GM19025 (cell line): ENCODE data around the gene MAN2B2.
A peak's percentile ranks its signal among the peaks of the same experiment; 100 is the strongest.

ENCODE experiments used
- ATAC-seq: cut with Tn5 transposase; IDR thresholded peaks from one replicate; pipeline ENCODE4 v1.9.1; 2021; ENCODE audit warnings: mild to moderate bottlenecking, low read depth, moderate library complexity; ENCODE audit not compliant: unreplicated experiment

The MAN2B2 gene

DNA sequence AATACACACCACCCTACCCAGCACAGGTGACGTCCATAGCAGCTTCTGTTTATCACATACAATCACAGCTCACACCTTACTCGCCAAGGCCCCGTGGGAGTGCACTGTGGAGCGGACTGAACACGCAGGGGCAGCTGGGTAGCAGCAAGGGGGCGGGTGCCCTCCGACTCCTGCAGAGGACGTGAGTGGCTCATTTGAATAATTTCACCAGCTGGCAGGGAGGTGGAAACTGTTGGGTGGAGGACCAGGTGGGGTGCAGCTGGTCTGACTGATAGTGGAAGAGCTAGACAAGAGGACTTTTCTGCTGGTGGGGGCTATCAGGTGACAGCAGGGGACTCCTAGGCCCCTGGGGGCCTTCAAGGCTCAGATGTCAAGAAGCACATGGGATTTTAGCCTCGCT lies 16.3 kb downstream of the MAN2B2 start:
- peak; percentile 55 for ATAC-seq

DNA sequence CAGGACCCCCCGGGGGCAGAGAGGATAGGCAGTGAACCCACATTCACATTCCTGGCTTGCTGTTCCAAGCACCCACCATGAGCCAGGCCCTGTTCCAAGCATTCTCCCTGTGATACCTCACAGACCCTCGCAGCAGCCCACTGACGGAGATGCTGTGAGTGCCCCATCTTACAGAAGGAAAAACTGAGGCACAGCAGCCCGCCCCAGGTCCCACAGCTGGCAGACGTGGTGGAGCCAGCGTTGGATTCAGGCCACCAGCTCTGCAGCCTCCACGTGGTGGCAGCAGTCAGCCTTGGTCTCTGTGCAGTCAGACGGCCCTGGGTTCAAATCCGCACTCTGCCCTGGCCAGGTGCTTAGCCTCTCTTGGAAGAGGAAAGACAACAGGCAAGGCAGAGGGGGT lies 16.8 kb downstream of the MAN2B2 start:
- ATAC-seq: no peak

DNA sequence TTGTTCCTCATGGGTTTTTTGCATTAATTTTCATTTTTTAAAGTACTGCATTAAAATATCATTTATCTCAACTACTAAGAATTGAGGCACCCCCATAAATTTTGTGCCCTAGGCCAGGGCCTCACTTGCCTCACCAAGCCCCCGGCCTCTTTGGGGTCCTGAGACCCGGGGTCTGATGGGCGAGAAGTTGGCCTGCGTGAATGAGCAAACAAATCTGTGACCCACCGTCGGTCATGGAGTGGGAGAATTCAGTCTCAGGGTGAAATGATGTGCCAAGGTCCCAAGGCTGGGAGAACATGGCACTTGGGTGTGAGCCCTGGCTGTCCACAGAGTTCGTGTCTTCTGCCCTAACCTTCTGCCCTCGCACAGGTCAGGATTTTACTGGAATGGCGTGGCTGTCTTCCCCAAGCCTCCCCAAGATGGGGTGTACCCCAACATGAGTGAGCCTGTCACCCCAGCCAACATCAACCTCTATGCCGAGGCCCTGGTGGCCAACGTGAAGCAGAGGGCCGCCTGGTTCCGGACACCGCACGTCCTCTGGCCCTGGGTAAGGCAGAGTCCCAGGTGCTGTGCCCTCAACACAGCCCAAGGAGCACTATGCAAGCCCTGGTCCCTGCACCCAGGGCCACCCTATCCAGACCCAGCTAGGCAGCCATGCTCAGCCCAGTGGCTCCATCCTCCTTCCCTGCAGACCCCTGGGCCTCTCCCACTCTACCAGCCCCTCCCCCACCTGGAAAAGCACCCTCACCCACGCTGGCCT lies 18.0 kb downstream of the MAN2B2 start:
- no peak for ATAC-seq

DNA sequence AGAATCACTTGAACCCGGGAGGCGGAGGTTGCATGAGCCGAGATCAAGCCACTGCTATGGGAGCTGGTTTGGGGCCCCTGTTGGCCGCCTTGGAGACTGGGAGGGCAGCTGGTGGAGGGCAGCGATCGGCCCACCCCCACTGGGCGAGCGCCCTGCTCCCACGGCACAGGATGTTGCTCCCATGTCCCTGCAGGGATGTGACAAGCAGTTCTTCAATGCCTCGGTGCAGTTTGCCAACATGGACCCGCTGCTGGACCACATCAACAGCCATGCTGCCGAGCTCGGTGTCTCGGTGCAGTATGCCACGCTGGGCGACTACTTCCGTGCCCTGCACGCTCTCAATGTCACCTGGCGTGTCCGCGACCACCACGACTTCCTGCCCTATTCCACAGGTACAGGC lies 19.4 kb downstream of the MAN2B2 start:
- no peak for ATAC-seq

DNA sequence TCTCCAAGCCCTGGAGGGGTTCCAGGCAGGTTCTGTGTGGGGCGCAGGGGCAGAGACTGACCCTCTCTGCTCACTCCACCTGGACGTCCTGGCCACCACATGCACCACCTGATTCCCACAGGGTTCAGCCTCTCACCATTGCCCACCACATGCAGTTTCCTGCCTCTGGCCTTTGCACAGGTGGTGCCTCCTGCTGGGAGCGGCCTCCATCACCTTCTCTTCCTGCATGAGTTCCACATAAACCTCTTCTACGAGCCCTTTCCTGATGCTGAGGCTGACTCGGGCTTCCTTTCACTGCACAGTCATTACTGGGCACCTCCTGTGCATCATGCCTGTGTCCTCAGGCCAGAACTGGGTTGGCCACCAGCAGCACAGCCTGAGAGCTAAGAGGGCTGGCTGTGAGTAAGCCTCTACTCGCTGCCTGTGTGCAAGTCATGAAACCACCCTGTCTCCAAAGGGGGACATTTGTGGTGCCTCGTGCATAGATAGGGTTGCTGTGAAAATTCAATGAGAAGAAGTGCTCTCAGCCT lies 19.9 kb downstream of the MAN2B2 start:
- ATAC-seq: no peak

DNA sequence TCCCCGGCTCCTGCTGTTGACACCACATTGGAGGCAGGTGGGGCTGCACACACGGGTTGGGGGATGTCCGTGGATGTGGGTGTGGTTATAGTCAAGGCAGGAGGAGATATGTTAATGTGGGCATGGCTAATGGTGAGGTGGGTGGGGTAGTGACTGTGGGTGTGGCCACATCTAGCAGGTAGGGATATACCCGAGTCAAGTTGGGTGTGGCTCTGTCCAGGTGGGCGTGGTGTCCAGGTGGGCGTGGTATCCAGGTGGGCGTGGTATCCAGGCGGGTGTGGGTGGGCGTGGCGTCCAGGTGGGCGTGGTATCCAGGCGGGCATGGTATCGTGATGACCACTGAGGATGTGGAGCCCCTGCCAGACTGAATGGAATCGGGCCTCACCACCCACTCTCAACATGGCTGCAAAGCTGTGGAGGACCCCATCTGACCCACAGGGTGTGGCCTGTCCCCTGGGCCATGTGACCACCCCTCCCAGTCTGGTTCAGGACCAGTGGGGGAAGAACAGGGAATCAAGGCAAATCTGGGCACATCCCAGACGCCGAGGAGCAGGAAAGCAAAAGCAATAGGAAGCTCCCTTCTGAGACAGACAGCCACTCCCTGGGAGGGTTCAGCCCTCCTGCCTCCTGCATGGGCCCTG lies 21.0 kb downstream of the MAN2B2 start:
- ATAC-seq: no peak

DNA sequence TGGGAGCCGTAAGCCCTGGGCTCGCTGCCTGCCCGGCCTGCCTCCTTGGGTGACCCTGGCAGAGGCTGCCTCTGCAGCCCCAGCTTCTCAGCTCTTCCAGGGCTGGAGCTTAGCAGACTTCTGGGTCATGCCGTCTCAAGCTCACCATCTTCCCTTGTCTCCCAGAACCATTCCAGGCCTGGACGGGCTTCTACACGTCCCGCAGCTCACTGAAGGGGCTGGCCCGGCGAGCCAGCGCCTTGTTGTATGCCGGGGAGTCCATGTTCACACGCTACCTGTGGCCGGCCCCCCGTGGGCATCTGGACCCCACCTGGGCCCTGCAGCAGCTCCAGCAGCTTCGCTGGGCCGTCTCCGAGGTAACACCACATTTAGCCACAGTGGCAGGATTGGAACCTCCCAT lies 22.0 kb downstream of the MAN2B2 start:
- ATAC-seq: no peak

DNA sequence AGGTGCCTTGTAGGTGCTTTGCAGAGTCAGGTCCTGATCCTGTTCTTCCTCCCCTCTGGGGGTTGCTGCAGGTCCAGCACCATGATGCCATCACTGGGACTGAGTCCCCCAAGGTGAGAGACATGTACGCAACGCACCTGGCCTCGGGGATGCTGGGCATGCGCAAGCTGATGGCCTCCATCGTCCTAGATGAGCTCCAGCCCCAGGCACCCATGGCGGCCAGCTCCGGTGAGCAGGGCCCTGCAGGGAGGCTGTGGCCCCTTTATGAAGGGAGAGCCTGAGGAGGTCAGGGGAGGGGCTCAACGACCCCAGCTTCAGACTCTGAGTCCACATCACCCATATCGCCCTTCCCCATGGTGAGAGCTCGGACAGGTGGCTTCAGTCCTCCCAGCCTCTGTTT lies 23.1 kb downstream of the MAN2B2 start:
- no peak for ATAC-seq

DNA sequence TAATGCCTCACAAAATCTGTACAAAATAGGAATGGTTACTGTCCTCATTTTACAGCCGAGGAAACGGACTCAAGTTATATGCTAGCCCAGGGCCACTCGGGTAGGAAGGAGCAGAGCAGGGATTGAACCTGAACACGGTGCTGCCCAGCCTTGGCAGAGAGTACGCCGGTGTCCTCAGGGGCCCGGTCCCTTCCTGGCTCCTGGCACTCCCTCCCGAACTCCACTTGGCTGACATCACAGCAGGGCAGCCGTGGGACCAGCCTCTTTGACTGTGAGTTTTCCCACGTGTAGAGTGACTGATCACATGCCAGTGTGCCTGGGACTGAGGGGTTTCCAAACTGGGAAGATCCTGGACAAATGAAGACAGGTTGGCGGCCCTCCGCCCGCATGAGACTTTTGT lies 23.7 kb downstream of the MAN2B2 start:
- ATAC-seq: no peak

DNA sequence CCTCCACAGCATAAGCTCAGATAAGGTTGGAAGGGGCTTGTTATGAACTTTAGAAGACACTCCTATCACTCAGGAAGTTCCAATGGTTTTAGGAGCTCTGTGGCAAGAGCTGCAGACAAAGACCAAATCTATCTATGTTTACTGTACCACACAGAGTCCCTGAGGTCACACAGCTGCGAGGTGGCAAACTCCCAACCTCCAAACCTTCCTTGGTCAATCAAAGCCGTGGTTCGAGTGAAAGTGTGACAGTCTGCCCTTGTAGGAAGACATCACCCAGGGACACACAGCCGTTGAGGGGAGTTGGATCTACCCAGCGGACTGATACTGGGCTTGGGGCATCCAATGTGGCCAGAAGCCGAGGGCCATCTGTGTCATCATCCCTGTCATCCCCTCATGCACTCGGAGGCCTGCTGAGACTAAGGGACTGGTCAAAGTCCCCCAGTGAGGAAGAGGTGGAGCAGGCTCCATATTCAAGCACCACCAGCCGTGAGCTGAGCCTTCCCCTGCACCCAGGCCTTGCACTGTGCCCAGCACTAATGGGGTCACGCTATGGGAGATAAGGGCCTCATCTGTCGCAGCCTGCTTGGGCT lies 26.8 kb downstream of the MAN2B2 start:
- no peak for ATAC-seq

DNA sequence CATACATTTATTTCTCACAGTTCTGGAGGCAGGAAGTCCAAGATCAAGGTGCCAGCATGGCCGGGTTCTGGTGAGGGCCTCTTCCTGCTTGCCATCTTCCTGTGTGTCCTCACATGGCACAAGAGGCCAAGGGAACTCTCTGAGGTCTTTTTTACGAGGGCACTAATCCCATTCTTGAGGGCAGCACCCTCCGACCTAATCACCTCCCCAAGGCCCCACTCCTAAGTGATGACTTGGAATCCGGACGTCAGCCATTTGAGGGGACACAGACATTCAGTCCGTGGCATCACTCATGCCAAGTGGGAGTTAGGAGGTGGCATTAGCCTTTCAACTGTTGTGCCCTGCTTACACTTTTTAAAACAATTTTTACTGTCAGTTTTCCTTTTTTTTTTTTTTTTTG lies 27.3 kb downstream of the MAN2B2 start:
- no peak for ATAC-seq

DNA sequence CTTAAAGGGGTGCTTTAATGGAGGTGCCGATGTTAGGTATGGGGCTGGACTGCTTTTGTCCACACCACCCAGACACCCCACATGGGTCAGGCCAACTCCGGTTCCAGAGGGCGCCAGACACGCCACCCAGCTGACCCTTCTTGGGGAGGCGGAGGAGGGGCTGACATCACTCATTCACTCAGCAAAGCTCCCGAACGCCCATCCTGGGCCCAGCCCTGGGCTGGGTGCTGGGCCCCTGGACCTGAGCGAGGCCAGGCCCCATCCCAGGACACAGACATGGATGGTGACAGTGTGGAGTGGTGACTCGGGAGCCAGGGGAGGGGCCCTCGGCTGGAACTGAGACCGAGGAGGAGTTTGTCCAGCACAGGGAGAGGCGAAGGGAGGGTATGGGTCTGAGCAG lies 28.1 kb downstream of the MAN2B2 start:
- no peak for ATAC-seq

DNA sequence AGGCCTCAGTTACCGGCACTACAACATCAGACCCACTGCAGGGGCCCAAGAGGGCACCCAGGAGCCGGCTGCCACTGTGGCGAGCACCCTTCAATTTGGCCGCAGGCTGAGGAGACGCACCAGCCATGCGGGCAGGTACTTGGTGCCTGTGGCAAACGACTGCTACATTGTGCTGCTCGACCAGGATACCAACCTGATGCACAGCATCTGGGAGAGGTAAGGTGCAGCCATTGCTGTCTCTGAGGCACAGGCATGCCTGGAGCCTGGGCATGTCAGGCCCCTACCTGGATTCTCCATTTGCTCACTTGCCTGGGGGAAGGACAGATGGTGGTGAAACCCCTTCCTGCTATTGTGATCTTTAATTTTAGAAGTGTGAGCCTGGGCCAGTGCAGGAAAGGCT lies 30.1 kb downstream of the MAN2B2 start:
- ATAC-seq: no peak

DNA sequence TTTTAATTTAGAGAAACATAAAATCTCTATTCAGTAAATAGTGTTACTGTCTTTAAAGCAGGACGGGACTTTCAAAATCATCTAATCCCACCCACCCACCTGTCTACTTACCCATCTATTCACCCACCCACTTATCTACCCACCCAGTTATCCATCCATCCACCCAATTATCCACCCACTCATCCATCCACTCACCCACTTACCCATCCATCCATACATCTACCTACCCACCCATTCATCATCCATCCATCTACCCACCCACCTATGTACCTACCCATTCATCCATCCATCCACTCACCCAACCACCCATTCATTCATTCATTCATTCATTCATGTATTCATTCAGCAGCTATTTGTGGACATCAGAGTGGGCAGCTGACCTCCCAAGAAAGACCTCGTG lies 30.6 kb downstream of the MAN2B2 start:
- ATAC-seq: no peak

DNA sequence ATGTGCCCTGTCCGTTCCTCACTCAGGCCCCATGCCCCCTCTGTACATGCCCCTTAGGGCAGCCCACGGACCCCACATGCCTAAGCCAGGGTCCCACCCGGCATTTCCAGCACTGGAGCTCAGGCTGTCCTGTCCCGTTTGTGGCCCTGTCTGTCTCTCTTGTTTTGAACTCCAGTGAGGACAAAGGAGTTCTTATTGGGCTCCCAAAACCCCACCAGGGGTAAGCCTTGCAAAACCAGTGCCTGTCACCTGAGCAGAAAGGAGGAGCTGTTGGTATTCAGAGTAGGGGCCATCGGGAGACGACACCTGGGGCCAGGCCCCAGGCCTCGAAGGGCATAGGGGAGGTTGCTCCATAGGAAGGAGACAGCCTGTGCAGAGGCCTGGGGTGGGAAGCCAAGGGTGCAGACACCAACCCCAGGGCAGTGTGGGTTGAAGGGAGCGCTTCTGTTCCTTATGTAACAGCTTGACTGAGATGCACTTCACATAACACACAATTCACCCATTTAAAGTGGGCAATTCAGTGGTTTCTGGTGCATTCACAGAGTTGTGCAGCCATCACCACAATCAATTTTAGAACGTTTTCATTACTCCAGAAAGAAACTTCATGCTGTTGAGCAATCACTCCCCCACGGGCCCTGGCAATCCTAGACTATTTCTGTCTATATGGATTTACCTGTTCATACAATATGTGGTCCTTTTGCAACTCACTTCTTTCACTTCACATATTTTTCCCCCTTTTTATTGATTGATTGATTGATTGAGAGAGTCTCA lies 31.7 kb downstream of the MAN2B2 start:
- ATAC-seq: no peak

DNA sequence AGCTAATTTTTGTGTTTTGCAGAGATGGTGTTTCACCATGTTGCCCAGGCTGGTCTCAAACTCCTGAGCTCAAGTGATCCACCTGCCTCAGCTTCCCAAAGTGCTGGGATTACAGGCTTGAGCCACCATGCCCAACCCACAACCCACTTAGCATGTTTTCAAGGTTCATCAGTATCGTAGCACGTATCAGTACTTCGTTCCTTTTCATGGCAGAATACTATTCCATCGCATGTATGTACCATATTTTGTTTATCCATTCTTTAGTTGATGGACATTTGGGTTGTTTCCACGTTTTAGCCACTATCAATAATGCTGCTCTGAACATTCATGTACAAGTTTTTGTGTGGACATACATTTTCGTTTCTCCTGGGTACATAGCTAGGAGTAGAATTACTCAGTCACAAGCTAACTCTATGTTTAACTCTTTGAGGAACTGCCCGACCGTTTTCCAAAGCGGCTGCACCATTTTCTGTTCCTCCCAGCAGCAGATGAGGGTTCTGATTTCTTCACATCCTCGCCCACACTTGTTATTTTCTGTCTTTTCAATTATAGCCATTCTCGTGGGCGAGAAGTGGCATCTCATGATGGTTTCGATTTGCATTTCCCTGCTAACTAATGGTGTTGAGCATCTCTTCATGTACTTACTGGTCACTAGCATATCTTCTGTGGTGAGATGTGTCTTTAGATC lies 32.5 kb downstream of the MAN2B2 start:
- ATAC-seq: no peak

DNA sequence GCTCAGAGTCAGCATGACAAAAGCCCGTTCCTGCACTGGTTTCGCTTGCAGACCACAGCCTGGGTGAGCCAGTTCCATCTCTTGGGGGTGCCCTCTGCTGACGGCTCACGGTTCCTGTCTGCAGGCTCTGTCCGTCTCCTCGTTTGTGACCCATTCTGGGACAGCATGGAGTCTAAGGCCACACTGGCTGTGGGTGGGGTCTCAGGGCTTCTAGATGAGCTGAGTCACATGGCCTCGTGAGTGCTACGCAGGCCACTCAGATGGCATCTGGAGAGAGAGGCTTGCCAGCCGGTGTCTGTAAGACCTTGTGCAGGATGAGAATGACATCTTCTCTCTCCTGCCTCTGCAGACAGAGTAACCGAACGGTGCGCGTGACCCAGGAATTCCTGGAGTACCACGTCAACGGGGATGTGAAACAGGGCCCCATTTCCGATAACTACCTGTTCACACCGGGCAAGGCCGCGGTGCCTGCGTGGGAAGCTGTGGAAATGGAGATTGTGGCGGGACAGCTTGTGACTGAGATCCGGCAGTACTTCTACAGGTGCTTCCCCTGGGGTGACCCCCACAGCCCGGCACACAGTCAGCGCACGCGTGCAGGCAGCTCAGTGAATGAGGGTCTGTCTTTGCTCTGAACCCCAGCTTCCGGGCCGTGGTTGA lies 33.9 kb downstream of the MAN2B2 start:
- ATAC-seq: no peak

DNA sequence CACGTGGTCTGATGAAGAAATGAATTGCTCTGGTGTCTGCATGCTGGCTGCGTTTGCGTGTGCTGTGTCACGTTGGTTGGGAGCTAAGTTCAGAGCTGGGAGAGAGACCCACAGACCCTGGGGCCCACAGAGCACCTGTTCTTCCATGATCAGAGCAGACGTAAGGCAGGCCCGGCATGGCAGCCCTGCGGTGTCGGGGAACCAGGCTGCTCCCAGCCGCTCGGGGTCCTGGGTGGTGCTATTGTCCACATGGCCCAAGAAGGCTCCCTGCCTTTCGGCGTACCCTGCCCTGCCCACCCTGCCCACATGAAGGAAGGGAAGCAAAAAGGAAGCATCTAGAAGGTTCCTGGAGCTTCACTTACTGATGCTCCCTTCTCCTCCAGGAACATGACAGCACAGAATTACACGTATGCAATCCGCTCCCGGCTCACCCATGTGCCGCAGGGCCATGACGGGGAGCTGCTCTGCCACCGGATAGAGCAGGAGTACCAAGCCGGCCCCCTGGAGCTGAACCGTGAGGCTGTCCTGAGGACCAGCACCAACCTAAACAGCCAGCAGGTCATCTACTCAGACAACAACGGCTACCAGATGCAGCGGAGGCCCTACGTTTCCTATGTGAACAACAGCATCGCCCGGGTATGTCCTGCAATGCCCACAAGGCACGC lies 34.6 kb downstream of the MAN2B2 start:
- ATAC-seq: no peak

DNA sequence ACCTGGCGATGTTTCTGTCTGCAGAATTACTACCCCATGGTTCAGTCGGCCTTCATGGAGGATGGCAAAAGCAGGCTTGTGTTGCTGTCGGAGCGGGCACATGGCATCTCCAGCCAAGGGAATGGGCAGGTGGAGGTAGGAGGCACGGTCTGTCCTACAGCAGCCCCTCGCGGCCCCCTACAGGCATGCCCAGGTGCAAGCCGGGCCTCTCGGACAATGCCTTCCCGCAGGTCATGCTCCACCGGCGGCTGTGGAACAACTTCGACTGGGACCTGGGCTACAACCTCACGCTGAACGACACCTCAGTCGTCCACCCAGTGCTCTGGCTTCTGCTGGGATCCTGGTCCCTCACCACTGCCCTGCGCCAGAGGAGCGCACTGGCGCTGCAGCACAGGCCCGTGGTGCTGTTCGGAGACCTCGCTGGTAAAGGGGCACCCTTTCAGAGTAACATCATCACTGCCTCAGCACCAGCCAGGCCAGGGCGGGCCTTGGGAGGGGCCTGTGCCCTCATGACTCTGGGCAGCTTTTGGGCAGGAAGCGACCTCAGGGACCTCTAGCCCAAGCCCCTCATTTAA lies 36.0 kb downstream of the MAN2B2 start:
- no peak for ATAC-seq
